ENCODE data around the gene NUP160.
"Not testable (repeated sequence)": the region's sequence is repeated elsewhere in the genome, so short reads cannot be mapped to it uniquely, and the experiment has no call there.

- not testable (repeated sequence) for TF ChIP-seq CTCF (conservative IDR thresholded peaks at IDR 0.05; ENCODE audit: low read depth, low read length); EZH2 (IDR thresholded peaks at IDR 0.05; ENCODE audit: borderline replicate concordance, low read depth, low read length, poor library complexity, severe bottlenecking)
Measured at GRCh38 chr11:47866892-47867291, 18.7 kb upstream of the NUP160 start.
